Fibroblast of villous mesenchyme (primary cell): ENCODE measurements around the gene LYRM1. TPM values are rescaled to one million over a fixed set of nuclear protein-coding genes. Genes with fewer than 3 reads are reported as not detected.
A peak's percentile ranks its signal among the peaks of the same experiment; 100 is the strongest.

Source experiments
- DNase-seq: peaks from one replicate; pipeline ENCODE4 v3.0.0-alpha.2; 2010; ENCODE audit warnings: low read depth
- H3K4me3 ChIP-seq: 2 replicates; pipeline ENCODE4 v1.5.1; 2011; ENCODE audit warnings: low read depth, mild to moderate bottlenecking, low read length
- CTCF ChIP-seq: IDR thresholded peaks from 2 replicates; pipeline ENCODE4 v1.5.1; 2012; ENCODE audit warnings: low read depth, mild to moderate bottlenecking, low read length; ENCODE audit not compliant: insufficient read depth
- total RNA-seq: library from RNA; depleted of rRNA; stranded (reverse); fragments of >200 nt; gene quantifications from 2 replicates; pipeline ENCODE4 v1.2.3, GENCODE V29; 2012

LYRM1 gene
- total RNA-seq, 1 donor, result 59.2 TPM

DNA sequence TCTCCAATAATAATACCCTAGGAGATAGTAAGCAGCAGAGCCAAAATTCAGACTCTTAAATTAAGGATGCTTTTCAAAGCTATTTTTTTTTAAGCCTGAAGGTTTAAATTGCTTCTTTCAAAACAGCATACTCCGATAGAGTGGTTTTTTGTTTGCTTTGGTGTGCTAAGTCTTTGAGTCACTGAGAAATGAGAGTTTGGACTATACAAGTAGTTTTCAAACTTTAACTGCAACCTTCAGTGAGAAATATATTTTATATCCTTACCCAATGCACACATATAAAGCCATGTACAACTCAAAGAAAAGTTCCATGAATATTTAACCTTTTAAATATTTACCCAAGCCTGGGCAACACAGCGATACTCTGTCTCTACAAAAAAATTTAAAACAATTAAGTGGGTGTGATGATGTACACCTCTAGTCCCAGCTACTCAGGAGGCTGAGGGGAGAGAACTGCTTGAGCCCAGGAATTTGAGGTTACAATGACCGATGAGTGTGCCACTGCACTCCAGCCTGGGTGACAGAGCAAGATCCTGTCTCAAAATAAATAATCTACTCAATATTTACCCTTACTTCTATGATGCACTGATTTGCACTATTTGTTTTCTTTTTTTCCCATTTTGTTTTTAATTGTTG, 19.6 kb upstream of the LYRM1 start:
- DNase-seq, result no peak
- TF ChIP-seq CTCF, result no peak
- H3K4me3 ChIP-seq, result no peak overlapping the region

DNA sequence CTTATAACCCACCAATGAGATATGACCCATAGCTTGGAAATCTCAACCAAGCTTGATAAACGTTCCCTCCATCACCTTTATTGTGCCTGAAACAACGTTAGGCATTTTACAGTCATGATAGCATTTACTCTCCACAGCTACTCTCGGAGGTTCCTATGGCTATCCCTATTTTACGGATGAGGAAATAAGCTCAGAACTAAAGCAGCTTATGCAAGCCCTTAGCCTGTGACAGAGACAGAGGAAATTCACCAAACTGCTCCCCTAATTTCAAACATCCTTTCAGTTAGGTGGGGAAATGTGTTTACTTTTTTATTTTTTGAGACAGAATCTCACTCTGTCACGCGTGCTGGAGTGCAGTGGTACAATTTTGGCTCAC, 19.1 kb upstream of the LYRM1 start:
- TF ChIP-seq CTCF, result no peak
- H3K4me3 ChIP-seq, result no peak overlapping the region
- DNase-seq, result no peak

- peak; percentile 82 for DNase-seq
- TF ChIP-seq CTCF, result no peak
- no peak overlapping the region for H3K4me3 ChIP-seq
These were observed 16.9 kb upstream of the LYRM1 start for GRCh38 chr16:20883554-20884239.

GRCh38 chr16:20884240-20884556, 16.4 kb upstream of the LYRM1 start:
- H3K4me3 ChIP-seq, result no peak overlapping the region
- peak; percentile 98 for DNase-seq
- TF ChIP-seq CTCF, result no peak

DNA sequence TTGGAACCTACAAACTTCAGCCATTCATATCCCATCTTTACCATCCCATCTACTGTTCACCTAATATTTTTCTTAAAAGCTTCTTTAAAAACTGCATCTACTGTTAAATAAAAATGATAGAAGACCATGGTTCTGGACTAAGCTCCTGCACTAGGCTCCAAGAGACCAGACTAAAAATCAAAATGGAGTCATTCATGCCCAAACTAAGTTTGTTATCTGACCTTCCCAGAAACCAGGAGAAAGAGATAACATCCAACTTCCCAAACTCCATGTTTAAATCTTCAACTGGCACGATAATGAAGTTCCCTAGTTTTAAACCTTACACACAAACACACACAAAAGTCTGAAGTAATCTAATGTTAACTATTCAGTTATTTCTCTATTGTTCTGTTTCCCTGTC, 14.3 kb upstream of the LYRM1 start:
- DNase-seq, result no peak
- no peak overlapping the region for H3K4me3 ChIP-seq
- TF ChIP-seq CTCF, result no peak

- no peak for TF ChIP-seq CTCF
- H3K4me3 ChIP-seq, result no peak overlapping the region
- DNase-seq, result no peak
These were observed 13.4 kb upstream of the LYRM1 start for GRCh38 chr16:20887207-20887606.
